Tibial nerve (tissue), 4 donors: ENCODE measurements around the gene XRN2.

Experiments
- CTCF ChIP-seq, 5 experiments: fragments of 200-600 bp in 3 of 5; fragments of 450-650 bp in 2 of 5; sonication (generic) in 3 of 5; IDR thresholded peaks; one replicate each; pipeline ENCODE4 v1.5.1; 2016 to 2019; ENCODE audit warnings: antibody characterized with exemption in 5 of 5, mild to moderate bottlenecking in 3 of 5, moderate library complexity in 2 of 5
- EP300 ChIP-seq, 2 donors: sonication (generic); formaldehyde crosslinking; IDR thresholded peaks; one replicate each; pipeline ENCODE4 v1.6.1; 2017; ENCODE audit warnings: antibody characterized with exemption in 2 of 2, mild to moderate bottlenecking in 1 of 2
- POLR2A ChIP-seq, 2 donors: fragments of 450-650 bp; IDR thresholded peaks; one replicate each; pipeline ENCODE4 v1.6.1; 2017; ENCODE audit warnings: antibody characterized with exemption in 2 of 2, mild to moderate bottlenecking in 2 of 2, moderate library complexity in 2 of 2

- TF ChIP-seq POLR2A (IDR thresholded peaks at IDR 0.05): no peak
- TF ChIP-seq EP300 (IDR thresholded peaks at IDR 0.05): no peak
- TF ChIP-seq CTCF (IDR thresholded peaks at IDR 0.05): no peak
Observed at GRCh38 chr20:21312813-21313474, 9.8 kb downstream of the XRN2 start.
